Umbilical cord (tissue), 2 donors: ENCODE results near the gene ASCC3. TPM values are rescaled to one million over a fixed set of nuclear protein-coding genes. Genes with fewer than 3 reads are reported as not detected.
A peak's percentile ranks its signal among the peaks of the same experiment; 100 is the strongest.
"Not testable (repeated sequence)": the region's sequence is repeated elsewhere in the genome, so short reads cannot be mapped to it uniquely, and the experiment has no call there.

ENCODE experiments used
- DNase-seq: peaks from one replicate; pipeline ENCODE4 v3.0.0-alpha.2; 2015; ENCODE audit warnings: low spot score
- total RNA-seq: library from RNA; depleted of rRNA; stranded (reverse); fragments of >200 nt; gene quantifications from one replicate; pipeline ENCODE4 v1.2.3, GENCODE V29; 2014; ENCODE audit warnings: low replicate concordance; ENCODE audit not compliant: insufficient read depth

ASCC3 gene
- total RNA-seq, 1 donor from 2014 or later: 82.3 TPM

- DNase-seq: not testable (repeated sequence)
Observed at GRCh38 chr6:100890646-100891045, 9.5 kb upstream of the ASCC3 start.

GRCh38 chr6:100889351-100889750 is 8.2 kb upstream of the ASCC3 start:
- no peak for DNase-seq

DNA sequence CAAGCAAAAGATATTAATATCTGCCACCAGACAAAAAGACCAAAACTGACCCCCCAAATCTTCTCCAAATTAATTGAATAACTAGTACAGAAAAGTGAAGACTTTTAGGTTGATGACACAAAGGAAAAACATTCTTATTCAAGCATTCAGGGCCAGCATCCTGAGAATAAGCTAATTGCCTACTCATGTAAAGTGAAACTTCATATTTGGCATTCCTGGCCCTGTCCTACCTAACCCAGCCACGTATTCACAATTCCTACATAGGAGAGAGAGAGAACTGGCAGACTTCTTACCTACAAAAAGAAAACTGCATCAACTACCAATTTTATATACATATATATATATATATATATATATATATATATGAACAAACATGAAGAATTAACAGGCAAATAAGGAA is 4.9 kb upstream of the ASCC3 start:
- no peak for DNase-seq

DNA sequence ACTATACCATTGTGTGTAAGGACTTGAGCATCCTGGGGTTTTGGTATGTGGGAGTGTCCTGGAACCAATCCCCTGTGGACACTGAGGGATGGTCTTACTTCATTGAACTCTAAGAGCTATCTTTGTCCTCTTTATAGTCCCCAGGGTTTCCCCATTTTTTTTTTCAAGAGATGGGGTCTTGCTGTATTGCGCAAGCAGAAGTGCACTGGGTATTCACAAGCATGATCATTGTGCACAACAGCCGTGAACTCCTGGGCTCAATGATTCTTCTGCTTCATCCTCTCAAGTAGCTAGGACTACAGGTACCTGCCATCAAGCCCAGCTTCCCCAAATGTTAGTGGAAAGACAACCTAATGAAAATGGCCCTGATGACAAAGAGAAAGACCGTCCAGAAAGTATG is 2.2 kb upstream of the ASCC3 start:
- DNase-seq: no peak

GRCh38 chr6:100881707-100882040 is 545 bp upstream of the ASCC3 start:
- DNase-seq: peak; percentile 47

GRCh38 chr6:100880149-100880852 is 828 bp downstream of the ASCC3 start:
- DNase-seq: peak; percentile 17

DNA sequence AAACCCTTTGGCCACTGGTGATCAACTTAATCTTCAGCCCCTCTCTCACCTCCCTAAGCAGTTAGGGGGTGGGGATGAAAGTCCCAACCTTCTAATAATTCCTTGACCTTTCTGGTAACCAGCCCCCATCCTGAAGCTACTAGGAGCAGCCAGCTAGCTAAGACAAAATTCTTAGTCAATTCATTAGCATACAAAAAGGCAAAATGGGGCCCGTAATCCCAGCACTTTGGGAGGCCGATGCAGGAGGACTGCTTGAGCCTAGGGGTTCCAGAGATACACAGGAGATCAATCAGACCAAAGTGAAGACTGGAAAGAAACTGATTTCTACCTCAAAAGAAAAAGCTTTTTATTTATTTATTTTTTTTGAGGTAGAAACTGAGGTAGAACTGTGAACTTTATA is 1.8 kb downstream of the ASCC3 start:
- no peak for DNase-seq

- no peak for DNase-seq
Observed at GRCh38 chr6:100877851-100878250, 3.3 kb downstream of the ASCC3 start.

DNA sequence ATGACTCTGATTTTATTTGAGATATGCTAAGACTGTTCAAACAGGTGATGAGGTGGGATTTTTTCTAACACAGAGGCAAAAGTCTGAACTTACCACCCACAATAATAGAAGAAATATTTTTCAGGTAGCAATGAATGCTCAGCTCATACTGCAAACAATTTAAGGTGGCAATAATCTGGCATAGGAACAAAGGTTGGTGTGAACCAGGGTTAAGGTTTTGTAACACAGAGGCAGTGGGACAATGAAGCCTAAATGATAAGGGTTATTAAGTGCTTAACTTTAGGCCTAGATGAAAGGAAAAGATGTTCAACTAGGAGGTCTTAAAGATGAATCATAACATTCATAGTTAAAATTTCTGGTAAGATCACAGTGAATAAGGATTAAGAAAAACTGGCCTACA is 4.9 kb downstream of the ASCC3 start:
- DNase-seq: no peak

GRCh38 chr6:100865525-100865924 is 15.6 kb downstream of the ASCC3 start:
- no peak for DNase-seq

DNA sequence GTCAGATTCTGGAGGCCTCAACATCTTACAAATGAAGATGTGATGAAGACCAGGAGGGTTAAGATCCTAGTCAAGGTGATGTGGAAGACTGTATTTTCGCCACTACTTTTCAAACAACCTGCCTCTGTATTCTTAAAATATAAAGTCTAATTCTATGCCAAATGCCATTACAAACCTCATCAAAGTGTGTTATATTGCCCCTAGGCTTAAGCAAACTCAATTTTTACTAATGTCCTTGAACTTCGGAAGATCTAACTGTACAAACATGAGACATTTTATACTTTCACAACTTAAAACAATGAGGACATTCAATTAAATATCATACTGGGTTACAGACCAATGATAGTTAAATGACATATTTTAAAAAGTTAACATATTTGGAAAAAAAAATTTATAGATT is 19.1 kb downstream of the ASCC3 start:
- DNase-seq: no peak

DNA sequence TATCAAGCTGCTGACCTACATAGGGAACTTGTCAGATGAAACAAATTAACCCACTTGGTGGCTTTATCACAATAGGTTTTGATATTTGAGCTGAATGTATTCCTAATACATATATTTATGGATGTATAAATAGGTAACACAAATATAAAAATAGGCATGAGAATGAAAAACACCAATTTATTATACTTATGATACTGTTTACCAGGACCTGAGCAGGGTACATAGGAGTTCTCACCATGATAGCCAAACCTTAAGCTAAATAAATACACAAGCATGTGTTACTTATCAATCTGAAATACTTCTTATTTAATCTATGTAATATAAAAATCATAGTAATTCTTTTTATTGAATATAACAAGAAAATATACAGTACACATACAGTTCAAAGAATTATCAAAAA is 25.0 kb downstream of the ASCC3 start:
- DNase-seq: no peak

DNA sequence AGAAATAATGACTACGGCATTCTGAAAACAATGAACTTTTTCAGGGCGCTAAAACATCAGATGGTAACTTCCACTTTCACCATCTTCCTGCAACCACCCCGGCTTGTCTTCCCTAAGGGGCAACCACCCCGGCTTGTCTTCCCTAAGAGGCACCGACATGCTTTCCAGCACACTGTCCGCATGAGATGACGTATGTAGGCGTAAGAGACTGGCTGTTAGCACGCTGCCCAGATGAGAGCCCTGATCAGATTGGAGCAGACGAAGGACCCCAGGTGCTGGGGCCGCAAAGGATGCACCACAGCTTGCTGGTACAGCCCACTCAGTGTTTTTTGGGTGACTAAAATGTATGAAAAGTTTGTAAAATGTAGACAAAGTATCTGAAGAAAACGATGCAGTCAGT is 29.3 kb downstream of the ASCC3 start:
- no peak for DNase-seq

- no peak for DNase-seq
Observed at GRCh38 chr6:100850174-100850573, 31.0 kb downstream of the ASCC3 start.

- no peak for DNase-seq
Observed at GRCh38 chr6:100846276-100846675, 34.9 kb downstream of the ASCC3 start.

GRCh38 chr6:100845676-100846075 is 35.5 kb downstream of the ASCC3 start:
- DNase-seq: no peak

DNA sequence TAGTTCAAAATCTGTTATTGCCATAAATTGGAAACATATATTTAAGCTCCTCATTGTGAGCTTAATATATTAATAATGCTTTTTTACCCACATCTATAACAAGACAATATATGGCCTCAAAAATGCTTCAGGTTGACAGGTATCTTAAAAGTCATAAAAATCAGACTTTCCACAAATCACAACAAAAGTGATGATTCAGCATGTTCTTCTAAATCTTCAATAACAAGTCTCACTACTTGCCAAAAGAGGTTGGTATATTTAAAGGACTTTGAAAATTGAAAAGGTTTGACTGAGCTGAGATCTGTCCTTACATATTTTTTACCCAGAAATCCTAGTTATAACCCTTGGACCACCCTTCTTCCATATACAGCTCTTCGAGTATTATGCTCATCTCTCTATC is 41.7 kb downstream of the ASCC3 start:
- DNase-seq: no peak

- no peak for DNase-seq
Observed at GRCh38 chr6:100838011-100838410, 43.1 kb downstream of the ASCC3 start.

DNA sequence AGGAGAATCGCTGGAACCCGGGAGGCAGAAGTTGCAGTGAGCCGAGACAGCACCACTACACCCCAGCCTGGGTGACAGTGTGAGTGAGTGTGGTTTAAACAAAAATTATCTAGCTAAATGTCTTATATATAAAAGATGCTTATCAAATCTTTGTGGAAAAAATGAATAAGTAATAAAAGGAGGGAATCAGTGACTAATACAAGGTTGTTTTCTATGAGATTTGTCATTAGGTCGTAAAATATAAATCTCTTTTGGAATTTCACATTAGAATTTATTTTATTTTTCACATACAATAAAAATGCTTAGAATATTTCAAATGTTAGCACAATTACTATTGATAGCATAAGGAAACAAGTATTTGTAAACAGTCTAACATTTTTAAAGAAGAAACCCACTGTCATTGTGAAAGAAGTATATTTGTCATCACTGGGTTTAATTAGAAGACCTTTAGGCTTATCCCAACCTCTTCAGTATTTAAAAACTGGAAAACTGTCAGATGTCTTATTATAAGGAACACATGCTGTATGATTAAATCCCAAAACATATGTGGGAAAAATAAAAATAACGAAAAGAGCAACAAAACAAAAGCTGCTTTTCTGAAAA is 47.1 kb downstream of the ASCC3 start:
- no peak for DNase-seq

DNA sequence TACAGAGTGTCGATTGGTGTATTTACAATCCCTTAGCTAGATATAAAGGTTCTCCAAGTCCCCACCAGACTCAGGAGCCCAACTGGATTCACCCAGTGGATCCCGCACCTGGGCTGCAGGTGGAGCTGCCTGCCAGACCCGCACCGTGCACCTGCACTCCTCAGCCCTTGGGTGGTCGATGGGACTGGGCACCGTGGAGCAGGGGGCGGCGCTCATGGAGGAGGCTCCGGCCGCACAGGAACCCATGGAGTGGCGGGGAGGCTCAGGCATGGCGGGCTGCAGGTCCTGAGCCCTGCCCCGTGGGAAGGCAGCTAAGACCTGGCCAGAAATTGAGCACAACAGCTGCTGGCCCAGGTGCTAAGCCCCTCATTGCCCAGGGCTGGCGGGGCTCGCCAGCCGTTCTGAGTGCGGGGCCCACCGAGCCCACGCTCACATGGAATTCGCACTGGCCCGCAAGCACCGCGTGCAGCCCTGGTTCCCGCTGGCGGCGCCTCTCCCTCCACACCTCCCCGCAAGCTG is 52.0 kb downstream of the ASCC3 start:
- DNase-seq: not testable (repeated sequence)

GRCh38 chr6:100823041-100823440 is 58.1 kb downstream of the ASCC3 start:
- no peak for DNase-seq

DNA sequence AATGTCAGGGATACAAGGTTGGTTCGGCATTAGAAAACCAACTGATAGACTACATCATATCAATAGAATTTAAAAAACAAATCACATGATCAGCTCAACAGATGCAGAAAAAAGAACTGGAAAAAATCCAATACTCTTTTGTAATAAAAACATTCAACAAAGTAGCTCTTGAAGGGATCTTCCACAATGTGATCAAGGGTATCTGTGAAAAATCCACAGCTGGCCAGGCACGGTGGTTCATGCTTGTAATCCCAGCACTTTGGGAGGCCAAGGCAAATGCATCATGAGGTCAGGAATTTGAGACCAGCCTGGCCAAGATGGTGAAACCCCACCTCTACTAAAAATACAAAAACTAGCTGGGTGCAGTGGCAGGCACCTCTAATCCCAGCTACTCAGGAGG is 63.1 kb downstream of the ASCC3 start:
- DNase-seq: no peak

- no peak for DNase-seq
Observed at GRCh38 chr6:100810015-100810414, 71.1 kb downstream of the ASCC3 start.

DNA sequence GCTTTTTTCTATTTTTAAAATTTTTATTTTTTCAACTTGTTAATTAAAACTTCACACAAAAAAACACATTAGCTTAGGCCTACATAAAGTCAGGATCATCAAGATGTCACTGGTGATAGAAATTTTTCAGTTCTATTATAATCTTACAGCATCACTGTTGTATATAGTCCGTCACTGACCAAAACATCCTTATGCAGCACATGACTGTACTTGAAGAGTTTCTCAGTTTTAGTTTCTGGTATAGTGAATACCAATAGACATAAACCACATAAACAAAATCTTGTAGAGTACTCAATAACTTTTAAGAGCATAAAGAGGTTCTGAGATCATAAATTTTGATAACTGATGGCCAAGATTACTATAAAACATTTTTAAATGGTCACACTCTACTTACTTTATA is 71.8 kb downstream of the ASCC3 start:
- DNase-seq: no peak
